NCI-H187 treated with DMSO at 0.1 percent for 48 hours (cell line): ENCODE data around the gene DOC2B.
"Not testable (repeated sequence)": the region's sequence is repeated elsewhere in the genome, so short reads cannot be mapped to it uniquely, and the experiment has no call there.

ENCODE experiments used
- DNase-seq: peaks from one replicate; lab custom pipeline; 2025; lab: John Stamatoyannopoulos, UW

DOC2B gene

GRCh38 chr17:181245-182049 is at the start of gene DOC2B:
DOC2B (minus strand) TSS chr17:181650; CDS start chr17:181479, 171 bp downstream.
- no peak for DNase-seq

- no peak for DNase-seq
Observed at GRCh38 chr17:230395-230770, 48.9 kb upstream of the DOC2B start.

GRCh38 chr17:229709-230394 is 48.4 kb upstream of the DOC2B start:
- no peak for DNase-seq

- no peak for DNase-seq
Observed at GRCh38 chr17:228951-229708, 47.7 kb upstream of the DOC2B start.

- DNase-seq: no peak
Observed at GRCh38 chr17:227946-228615, 46.6 kb upstream of the DOC2B start.

- no peak for DNase-seq
Observed at GRCh38 chr17:227078-227945, 45.9 kb upstream of the DOC2B start.

- DNase-seq: no peak
Observed at GRCh38 chr17:226108-227077, 44.9 kb upstream of the DOC2B start.

- DNase-seq: no peak
Observed at GRCh38 chr17:225551-225950, 44.1 kb upstream of the DOC2B start.

GRCh38 chr17:224576-224975 is 43.1 kb upstream of the DOC2B start:
- DNase-seq: not testable (repeated sequence)

- no peak for DNase-seq
Observed at GRCh38 chr17:223723-224471, 42.4 kb upstream of the DOC2B start.

GRCh38 chr17:222172-222571 is 40.7 kb upstream of the DOC2B start:
- DNase-seq: no peak

- no peak for DNase-seq
Observed at GRCh38 chr17:219696-220095, 38.2 kb upstream of the DOC2B start.

GRCh38 chr17:218432-219110 is 37.1 kb upstream of the DOC2B start:
- no peak for DNase-seq

GRCh38 chr17:216625-217024 is 35.2 kb upstream of the DOC2B start:
- no peak for DNase-seq

- DNase-seq: not testable (repeated sequence)
Observed at GRCh38 chr17:215563-216478, 34.4 kb upstream of the DOC2B start.

GRCh38 chr17:214881-215331 is 33.5 kb upstream of the DOC2B start:
- no peak for DNase-seq

GRCh38 chr17:213286-214105 is 32.0 kb upstream of the DOC2B start:
- no peak for DNase-seq
